Neural cell (in vitro differentiated cells): ENCODE data around the gene SMG9. TPM values are rescaled to one million over a fixed set of nuclear protein-coding genes. Genes with fewer than 3 reads are reported as not detected.

Source experiments
- H2AFZ ChIP-seq: fragments of 200-600, 300-800 bp; sonication (generic), shearing (Covaris generic); 2 replicates; pipeline ENCODE4 v1.6.0; 2014; ENCODE audit warnings: low read depth, mild to moderate bottlenecking, antibody characterized with exemption, low read length, moderate library complexity
- H3F3A ChIP-seq: fragments of 200-600 bp; shearing (Covaris generic); 2 replicates; pipeline ENCODE4 v1.6.1; 2016; ENCODE audit warnings: mild to moderate bottlenecking, moderate library complexity, mixed read lengths, antibody characterized with exemption, low read length; ENCODE audit not compliant: insufficient read depth, poor library complexity, severe bottlenecking
- H3K27ac ChIP-seq: fragments of 200-600, 300-800 bp; sonication (generic), shearing (Covaris generic); 2 replicates; pipeline ENCODE4 v1.5.1; 2014; ENCODE audit warnings: mild to moderate bottlenecking, low read length, moderate library complexity
- H3K27me3 ChIP-seq: fragments of 300-800, 200-600 bp; sonication (generic), shearing (Covaris generic); 2 replicates; pipeline ENCODE4 v1.6.0; 2014; ENCODE audit warnings: mild to moderate bottlenecking, low read depth, low read length, moderate library complexity; ENCODE audit not compliant: insufficient read depth
- H3K36me3 ChIP-seq: fragments of 300-800, 200-600 bp; sonication (generic), shearing (Covaris generic); 2 replicates; pipeline ENCODE4 v1.5.1; 2014; ENCODE audit warnings: mild to moderate bottlenecking, antibody characterized with exemption, low read length, moderate library complexity; ENCODE audit not compliant: insufficient read depth
- H3K4me2 ChIP-seq: fragments of 300-800, 200-600 bp; sonication (generic), shearing (Covaris generic); 2 replicates; pipeline ENCODE4 v1.6.0; 2014; ENCODE audit warnings: mild to moderate bottlenecking, low read length
- H3K4me3 ChIP-seq: fragments of 300-800, 200-600 bp; sonication (generic), shearing (Covaris generic); 2 replicates; pipeline ENCODE4 v1.5.1; 2014; ENCODE audit warnings: mild to moderate bottlenecking, low read length, moderate library complexity
- H3K79me2 ChIP-seq: fragments of 200-600 bp; shearing (Covaris generic); replicated peaks from 2 replicates; pipeline ENCODE4 v1.6.0; 2014; ENCODE audit warnings: mild to moderate bottlenecking, low read length, moderate library complexity; ENCODE audit not compliant: insufficient read depth
- H3K9ac ChIP-seq: fragments of 300-800, 200-600 bp; sonication (generic), shearing (Covaris generic); 2 replicates; pipeline ENCODE4 v1.6.1; 2016; ENCODE audit warnings: mild to moderate bottlenecking, low read length, mixed read lengths
- H3K9me2 ChIP-seq: fragments of 200-600 bp; shearing (Covaris generic); 2 replicates; pipeline ENCODE4 v1.6.1; 2016; ENCODE audit warnings: mild to moderate bottlenecking, low read length, mixed read lengths; ENCODE audit not compliant: insufficient read depth
- H3K9me3 ChIP-seq: fragments of 200-600, 300-800 bp; sonication (generic), shearing (Covaris generic); 2 replicates; pipeline ENCODE4 v1.6.1; 2016; ENCODE audit warnings: mild to moderate bottlenecking, mixed run types, low read length, moderate library complexity, mixed read lengths
- H4K20me1 ChIP-seq: fragments of 200-600 bp; shearing (Covaris generic); 2 replicates; pipeline ENCODE4 v1.6.1; 2016; ENCODE audit warnings: mild to moderate bottlenecking, mixed run types; ENCODE audit not compliant: insufficient read depth
- CTCF ChIP-seq: fragments of 450-650 bp; IDR thresholded peaks from 2 replicates; pipeline ENCODE4 v1.5.1; 2014; ENCODE audit warnings: antibody characterized with exemption, mild to moderate bottlenecking, moderate library complexity; ENCODE audit not compliant: poor library complexity, severe bottlenecking
- EP300 ChIP-seq: fragments of 450-650 bp; conservative IDR thresholded peaks from 2 replicates; pipeline ENCODE4 v1.6.1; 2014; ENCODE audit warnings: antibody characterized with exemption, mild to moderate bottlenecking, moderate library complexity; ENCODE audit not compliant: poor library complexity, severe bottlenecking
- EZH2 ChIP-seq: fragments of 200-600, 300-800 bp; shearing (Covaris generic), sonication (generic); IDR thresholded peaks from 2 replicates; pipeline ENCODE4 v1.6.1; 2014; ENCODE audit warnings: antibody characterized with exemption, low read length, borderline replicate concordance, mild to moderate bottlenecking; ENCODE audit not compliant: insufficient read depth, poor library complexity, severe bottlenecking
- MXI1 ChIP-seq: fragments of 450-650 bp; conservative IDR thresholded peaks from 2 replicates; pipeline ENCODE4 v1.6.1; 2014; ENCODE audit warnings: antibody characterized with exemption, mild to moderate bottlenecking; ENCODE audit not compliant: poor library complexity, severe bottlenecking
- POLR2AphosphoS5 ChIP-seq: IDR thresholded peaks from 2 replicates; pipeline ENCODE4 v1.6.1; 2012
- RAD21 ChIP-seq: fragments of 450-650 bp; conservative IDR thresholded peaks from 2 replicates; pipeline ENCODE4 v1.6.1; 2014; ENCODE audit warnings: antibody characterized with exemption, mild to moderate bottlenecking, moderate library complexity
- REST ChIP-seq: IDR thresholded peaks from 2 replicates; pipeline ENCODE4 v1.6.1; 2012; ENCODE audit warnings: borderline replicate concordance
- SMC3 ChIP-seq: fragments of 450-650 bp; conservative IDR thresholded peaks from 2 replicates; pipeline ENCODE4 v1.6.1; 2014; ENCODE audit warnings: antibody characterized with exemption, mild to moderate bottlenecking, moderate library complexity; ENCODE audit not compliant: poor library complexity
- TAF1 ChIP-seq: IDR thresholded peaks from 2 replicates; pipeline ENCODE4 v1.6.1; 2012; ENCODE audit warnings: low read depth
- polyA plus RNA-seq: library from polyadenylated mRNA; depleted of rRNA; stranded (reverse); fragments of >200 nt; gene quantifications from 2 replicates; pipeline ENCODE4 v1.2.3, GENCODE V29; 2014

The SMG9 gene
- polyA plus RNA-seq, 1 donor from 2014 or later = 33.0 TPM

GRCh38 chr19:43691755-43692154 lies 63.0 kb downstream of the SMG9 start:
- no peak overlapping the region for H3K4me2 ChIP-seq
- H3K4me3 ChIP-seq = no peak overlapping the region
- H3K27me3 ChIP-seq = no peaks in the 10 kb centered on the region
- no peaks in the 10 kb centered on the region for H3K9me2 ChIP-seq
- H3F3A ChIP-seq = no peaks in the 10 kb centered on the region
- no peaks in the 10 kb centered on the region for H3K79me2 ChIP-seq
- no peak overlapping the region for H2AFZ ChIP-seq
- H3K27ac ChIP-seq = no peak overlapping the region
- TF ChIP-seq RAD21 = no peak
- TF ChIP-seq CTCF = no peak
- TF ChIP-seq REST = no peak
- TF ChIP-seq SMC3 = no peak
- no peak for TF ChIP-seq MXI1
- TF ChIP-seq EP300 = no peak
- no peak for TF ChIP-seq TAF1
- peaks cover 9% of the 10 kb centered on the region for H3K9me3 ChIP-seq
- no peak overlapping the region for H3K9ac ChIP-seq
- no peaks in the 10 kb centered on the region for H4K20me1 ChIP-seq
- no peaks in the 10 kb centered on the region for H3K36me3 ChIP-seq

- Histone ChIP-seq H3K4me2 (no peak overlapping the region), H3F3A (no peaks in the 10 kb centered on the region), H2AFZ (no peak overlapping the region), H3K27me3 (no peaks in the 10 kb centered on the region), H3K9me3 (peaks cover 9% of the 10 kb centered on the region), H3K9ac (no peak overlapping the region), H3K4me3 (no peak overlapping the region), H4K20me1 (no peaks in the 10 kb centered on the region), H3K27ac (no peak overlapping the region), H3K36me3 (no peaks in the 10 kb centered on the region), H3K9me2 (no peaks in the 10 kb centered on the region), H3K79me2 (no peaks in the 10 kb centered on the region)
- TF ChIP-seq TAF1 (no peak), RAD21 (no peak), CTCF (no peak), SMC3 (no peak), POLR2AphosphoS5 (no peak), MXI1 (no peak), EZH2 (no peak), EP300 (no peak), REST (no peak)
These were observed 63.9 kb downstream of the SMG9 start for GRCh38 chr19:43690890-43691289.
